HG03571 (cell line): ENCODE results near the gene AOPEP.

Source experiments
- ATAC-seq: cut with Tn5 transposase; IDR thresholded peaks from one replicate; pipeline ENCODE4 v1.9.1; 2021; ENCODE audit not compliant: unreplicated experiment

Gene AOPEP

DNA sequence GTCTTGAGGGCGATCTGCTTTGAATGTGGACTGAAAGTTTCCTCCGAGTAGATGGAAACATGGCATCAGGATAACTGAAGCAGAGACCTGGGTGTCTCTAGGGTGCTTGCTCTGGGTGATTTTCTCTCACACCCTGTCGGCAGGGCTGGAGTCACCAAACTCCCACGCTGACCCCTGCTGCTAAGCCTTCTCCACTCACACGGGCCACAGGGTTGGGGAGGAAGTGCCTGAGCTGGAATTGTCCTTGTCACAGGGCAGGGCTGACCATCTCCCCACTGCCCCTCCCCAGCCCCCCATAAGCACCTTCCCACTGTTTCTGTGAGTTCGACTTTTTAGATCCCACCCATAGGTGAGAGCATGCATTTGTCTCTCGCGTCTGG, 378.1 kb downstream of the AOPEP start:
- no peak for ATAC-seq

DNA sequence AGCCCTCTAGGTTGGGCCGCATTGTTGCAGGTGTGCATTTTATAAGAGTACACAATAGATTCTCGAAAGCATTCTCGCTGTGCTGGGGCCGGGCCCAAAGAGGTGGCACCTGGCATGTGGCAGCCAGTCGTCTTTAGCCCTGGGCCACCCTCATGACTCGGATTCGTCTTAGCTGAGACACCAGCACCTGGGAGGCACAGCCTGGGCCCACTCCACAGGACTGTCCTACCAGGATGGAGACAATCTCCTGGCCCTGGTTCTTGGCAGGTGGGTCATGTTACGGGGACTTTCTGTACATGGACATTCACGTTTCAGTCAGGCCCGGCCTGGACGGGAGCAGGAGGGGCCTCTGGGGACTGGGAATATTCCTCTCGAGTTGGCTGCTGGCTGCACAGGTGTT, 378.5 kb downstream of the AOPEP start:
- ATAC-seq = no peak

DNA sequence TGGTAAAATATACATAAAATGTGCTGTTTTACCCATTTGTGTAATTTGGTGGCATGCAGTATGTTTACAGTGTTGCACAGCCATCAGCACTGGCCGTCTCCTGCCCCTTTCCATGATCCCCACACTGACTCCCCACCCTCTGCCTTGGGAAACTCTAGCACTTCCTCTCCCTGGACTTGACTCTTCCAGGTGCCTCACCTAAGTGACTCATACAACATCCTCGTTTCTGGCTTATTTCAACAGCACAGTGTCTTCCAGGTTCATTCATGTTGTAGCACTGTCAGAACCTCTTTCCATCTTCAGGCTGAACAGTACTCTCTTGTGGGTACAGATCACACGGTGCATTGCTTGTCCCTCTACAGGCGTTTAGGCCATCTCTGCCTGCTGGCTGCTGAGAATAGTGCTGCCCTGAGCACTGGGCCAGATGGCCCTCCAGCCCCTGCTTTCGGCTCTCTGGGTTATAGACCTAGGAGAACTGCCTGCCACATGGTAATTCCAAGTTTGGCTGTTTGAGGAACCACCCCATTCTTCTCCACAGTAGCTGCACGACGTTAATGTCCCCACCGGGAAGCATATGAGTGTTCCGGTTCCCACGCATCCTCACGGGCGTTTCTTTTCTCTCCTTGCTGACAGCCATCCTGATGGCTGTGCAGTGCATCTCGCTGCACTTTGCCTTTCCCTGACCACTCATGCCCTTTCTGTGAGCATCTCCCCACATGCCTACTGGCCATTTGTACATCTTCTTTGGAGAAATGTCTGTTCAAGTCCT, 379.2 kb downstream of the AOPEP start:
- no peak for ATAC-seq

DNA sequence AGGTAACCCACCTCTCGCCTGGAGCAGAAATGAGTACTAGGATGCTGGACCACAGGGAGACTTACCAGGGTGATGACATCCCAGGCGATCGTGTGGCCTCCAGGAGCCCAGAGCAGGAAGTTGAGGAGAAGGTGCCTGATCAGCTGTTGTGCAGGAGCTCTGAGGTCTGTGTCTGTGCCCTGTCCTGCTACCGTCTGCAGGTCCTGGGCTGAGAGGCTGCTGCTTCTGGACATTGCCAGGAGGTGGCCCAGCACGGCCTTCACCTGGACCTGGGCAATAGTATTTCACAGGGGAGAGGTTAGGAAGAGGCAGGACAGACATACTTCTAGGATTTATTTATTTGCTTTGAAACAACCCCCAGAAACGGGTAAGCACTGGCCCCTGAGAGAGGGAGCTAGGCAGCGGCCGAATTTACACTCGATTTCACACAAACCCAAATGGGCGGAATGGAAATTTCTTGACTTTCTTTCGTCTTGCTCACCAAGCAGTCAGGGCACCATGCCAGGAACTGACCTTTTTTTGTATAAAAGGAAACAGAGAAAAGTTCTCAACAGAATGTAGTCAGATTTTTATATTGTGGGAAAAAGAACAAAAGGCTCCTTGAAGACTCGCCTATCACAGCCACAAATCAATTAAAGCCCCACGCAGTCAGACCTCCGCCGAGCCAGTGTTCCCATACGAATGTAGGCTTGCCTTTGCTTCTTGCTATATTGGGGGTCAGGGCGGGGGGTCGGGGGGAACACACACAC, 380.7 kb downstream of the AOPEP start:
- no peak for ATAC-seq

DNA sequence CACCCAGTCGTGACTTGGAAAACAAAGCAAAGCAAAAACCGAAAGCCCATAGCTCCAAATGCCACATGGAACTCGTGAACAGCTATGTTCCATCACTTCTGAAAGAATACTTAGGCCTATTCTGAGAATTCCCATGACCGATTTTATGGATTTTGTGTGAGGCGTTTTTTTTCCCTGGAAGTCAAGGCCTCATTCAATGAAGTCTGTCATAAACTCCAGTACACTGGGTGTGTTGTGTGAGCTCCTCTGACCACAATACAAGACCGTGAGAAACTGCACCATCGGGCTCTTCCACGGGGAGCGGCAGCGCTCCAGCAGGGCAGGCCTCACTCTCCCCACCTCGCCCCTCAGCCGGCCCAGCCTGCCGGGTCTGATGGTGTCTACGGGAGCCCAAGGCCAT, 381.5 kb downstream of the AOPEP start:
- ATAC-seq = no peak

DNA sequence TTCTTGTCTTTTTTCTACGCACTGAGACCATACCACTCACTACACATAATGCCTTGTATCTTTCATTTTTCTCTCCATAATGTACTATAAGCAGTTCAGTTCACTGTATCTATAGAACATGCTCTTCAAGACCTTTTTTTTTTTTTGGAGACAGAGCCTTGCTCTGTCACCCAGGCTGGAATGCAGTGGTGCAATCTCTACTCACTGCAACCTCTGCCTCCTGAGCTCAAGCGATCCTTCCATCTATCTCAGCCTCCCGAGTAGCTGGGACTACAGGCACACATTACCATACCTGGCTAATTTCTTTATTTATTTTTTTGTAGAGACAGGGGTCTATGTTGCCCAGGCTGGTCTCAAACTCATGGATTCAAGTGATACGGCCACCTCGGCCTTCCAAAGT, 382.3 kb downstream of the AOPEP start:
- no peak for ATAC-seq

GRCh38 chr9:95109456-95109855, 383.0 kb downstream of the AOPEP start:
- no peak for ATAC-seq

DNA sequence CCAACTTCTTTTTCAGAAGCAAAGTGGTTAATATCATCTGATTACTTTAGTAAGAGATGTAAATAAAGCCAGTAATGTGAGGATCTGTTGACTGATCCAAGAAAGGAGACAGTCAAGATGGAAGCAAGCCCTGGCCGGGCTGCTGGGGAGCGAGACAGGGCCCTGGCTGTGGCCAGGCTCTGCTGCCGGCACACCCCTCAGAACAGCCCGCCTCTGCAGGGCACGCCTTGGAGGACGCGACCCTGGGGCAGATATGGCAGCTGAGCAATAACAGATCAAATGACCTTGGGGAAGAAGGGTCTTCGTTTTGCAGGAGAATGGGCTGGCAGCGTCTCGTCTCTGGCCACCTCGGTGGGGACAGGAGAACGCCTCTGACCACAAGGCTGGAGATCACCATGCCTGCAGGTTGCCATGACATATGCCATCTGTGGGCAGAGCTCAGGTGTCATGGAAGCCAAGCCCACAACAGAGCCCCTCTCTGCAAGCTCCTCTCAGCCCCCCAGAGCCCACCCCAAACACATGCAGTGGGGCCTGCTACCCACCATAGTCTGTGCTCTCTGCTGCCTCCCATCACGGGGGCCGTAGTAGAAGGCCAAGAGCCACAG, 384.5 kb downstream of the AOPEP start:
- no peak for ATAC-seq

DNA sequence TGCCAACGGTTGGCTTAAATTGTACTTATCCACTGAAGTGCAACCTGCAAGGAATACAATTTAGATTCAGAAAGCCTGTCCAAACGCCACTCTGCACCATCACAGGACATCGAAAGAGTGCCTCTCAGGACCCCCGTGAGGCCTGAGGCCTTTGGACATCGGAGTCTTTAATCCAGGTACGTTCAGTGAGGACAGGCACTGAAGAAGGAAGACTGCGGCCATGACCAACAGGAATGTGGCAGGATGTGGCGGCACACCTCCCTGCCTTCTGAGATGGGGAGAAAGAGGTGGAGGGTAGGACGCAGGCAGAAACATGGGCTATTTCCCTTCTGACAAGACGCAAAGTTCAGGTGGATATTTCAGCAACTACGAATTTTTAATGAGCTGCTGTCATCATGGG, 385.2 kb downstream of the AOPEP start:
- no peak for ATAC-seq

DNA sequence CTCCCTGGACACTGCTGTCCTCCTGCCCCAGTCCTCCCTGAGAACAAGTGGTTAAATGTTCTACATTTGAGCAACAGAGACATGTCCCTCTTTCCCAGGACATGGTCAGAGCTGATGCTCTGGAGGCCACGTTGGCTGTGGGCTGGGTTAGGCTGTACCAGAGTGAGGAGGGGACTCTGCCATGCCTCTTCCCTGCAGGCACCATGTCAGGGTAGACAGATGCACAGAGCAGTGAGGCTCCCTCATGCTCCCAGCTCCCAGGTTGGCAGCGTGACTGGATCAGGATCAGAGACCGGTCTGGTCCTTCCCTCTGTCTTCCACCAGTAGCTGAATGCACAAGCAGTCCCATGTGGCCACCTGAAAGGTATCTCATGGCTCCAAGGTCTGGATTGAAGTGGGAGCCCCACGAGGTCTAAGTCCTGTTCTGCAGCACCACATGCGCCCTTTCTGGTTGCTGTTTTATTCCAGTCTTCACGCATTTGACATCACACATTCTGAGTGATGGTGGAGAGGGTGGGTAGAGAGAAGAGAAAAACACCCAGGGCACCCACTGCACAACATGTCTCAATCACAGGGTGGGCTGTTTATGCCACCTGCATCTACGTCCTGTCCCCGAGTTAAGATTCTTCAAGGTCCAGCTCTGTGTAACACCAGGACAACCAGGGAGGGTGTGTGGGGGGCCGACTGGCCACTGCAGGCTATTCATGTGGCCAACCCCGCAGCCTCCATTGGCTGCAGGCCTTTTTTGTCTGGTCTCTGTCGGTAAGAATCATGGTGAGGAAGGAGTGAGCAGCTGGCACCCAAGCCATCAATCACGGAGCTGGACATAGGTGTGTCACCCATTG, 386.2 kb downstream of the AOPEP start:
- no peak for ATAC-seq

DNA sequence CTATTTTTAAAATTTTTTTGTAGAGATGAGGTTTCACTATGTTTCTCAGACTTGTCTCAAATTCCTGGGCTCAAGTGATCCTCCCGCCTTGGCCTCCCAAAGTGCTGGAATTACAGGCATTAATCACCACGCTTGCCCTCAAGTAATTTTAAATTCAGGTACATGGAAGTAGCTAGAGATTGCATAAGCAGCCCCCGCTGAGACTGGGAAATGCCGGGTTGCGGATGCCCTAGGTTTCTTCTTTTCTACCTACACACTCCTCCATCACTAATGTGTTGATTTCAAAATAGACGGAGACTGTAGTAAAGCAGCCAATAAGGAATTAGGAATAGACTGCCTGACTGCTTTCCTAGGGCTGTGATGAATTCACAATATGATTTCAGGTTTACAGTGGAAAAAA, 388.6 kb downstream of the AOPEP start:
- no peak for ATAC-seq

- no peak for ATAC-seq
Observed at GRCh38 chr9:95116002-95116807, 389.7 kb downstream of the AOPEP start.

DNA sequence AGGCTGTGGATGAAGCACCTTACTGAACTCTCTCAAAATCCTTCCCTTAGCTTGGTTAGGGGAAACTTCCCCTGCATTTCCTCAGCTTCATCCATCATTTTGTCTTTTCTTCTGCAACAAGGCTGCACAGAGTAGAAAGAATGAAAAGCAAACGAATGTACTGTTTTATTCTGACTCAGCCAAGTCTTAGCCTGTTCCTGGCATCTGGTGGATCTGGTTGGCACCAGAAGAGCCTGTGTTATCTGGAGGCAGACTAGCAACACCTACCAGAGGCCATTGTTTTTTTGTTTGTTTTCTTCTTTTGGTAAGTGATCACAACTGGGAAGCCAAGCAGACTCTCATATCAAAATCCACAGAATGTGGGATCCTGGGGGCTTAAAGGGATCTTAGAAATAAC, 390.3 kb downstream of the AOPEP start:
- no peak for ATAC-seq

DNA sequence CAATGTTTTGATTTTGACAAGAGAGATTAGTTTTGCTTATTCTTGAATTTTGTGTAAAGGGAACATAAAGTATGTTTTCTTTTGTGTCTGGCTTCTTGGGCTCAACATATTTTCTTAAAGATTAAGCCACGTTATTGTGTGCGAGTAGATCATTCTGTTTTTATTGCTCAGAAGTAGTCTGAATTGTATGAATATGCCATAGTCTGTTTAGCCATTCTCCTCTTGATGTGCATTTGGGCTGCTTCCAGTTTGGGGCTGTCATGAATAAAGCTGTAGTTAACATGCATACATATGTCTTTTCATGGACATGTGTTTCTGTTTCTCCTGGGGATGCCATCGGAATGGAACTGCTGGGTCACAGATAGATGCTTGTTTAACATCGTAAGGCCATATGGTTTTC, 392.1 kb downstream of the AOPEP start:
- no peak for ATAC-seq

DNA sequence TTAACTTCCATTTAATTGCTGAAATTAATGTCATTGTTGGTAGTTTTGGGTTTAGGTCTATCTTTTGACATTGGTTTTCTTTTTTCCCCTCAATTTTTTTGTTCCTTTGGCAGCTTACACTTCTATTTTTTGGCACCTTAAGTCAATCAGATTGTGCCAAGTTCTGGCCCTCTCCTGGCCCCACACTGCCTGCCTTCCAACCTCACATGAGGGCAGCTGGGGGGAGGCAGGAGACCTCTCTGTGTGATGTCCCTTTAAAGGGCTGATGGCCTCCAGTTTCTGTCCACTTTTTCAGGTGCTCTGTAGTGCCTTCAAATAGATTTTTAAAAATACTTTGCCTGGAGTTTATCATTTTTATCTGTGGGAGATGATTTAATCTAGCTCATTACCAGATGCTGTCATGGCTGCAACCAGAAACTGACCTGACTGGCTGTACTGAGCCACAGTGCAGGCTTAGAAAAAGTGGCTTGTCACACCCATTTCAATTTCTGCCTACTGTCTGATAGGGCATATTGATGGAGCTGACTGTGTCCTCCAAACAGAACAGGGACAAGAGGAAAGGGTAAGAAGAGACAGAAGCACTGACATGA, 394.4 kb downstream of the AOPEP start:
- ATAC-seq = no peak

GRCh38 chr9:95124582-95125367, 398.3 kb downstream of the AOPEP start:
- no peak for ATAC-seq

DNA sequence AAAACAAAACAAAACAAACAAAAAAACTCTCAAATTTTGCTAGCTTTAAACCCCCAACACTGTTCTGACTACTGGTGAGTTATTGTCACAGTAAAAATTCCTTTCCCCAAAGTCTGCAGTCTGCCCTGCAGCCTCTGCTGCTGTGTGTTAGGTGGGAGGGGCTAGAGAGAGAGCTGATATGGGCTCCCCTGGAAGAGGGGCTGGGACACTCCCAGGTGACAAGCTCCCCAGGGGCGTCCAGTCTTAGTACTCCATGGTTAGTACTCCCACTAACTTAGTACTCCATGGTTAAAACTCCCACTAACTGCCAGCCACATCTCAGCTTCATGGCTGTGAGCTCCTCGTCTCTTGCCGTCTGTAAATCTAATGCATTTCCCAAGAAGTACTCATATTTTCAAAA, 399.2 kb downstream of the AOPEP start:
- no peak for ATAC-seq

DNA sequence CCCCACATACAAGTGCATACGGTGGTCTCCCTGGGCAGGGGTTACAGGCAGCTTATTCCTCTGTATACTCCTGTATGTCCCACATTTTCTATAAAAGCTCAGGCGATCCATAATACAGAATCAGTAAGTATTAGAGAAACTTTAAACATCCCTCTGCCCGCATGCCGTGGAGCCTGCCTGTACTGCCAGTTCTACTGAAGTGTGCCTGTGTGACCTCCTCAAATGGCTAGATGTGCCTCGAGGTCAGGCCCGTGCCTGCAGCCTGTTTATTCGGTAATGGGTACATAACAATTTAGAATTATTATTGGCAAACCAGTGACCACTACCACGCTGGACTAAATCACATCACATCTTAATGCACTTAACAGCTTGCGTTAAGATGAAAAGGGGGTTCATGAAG, 400.2 kb downstream of the AOPEP start:
- ATAC-seq = no peak
